Measurements from ENCODE around the gene USP47. TPM values are rescaled to one million over a fixed set of nuclear protein-coding genes. Genes with fewer than 3 reads are reported as not detected.

USP47 gene
- total and polyA plus RNA-seq, 2 donors (not counting 1 experiment from before 2014, with no cell fraction given) = 12.8 to 52.9 TPM

DNA sequence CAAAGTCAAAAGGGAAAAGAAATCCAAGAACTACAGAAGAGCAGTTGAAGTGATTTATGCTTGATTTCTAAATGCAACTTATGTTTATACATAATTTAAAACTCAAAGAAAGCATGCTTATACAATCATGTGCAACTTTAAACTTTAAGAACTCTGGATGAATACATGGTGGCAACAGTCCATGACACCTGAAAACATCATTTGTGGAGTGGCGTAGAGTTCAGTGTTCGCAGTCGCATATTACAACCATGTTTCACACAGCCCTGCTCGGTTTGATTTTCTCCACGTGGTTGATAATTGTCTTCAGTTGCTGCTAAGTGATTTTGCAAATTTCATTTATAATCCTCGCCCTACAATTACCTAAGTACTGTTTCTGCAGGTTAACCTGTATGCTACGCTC lies 121.3 kb downstream of the USP47 start:
- no peak overlapping the region for H3K9ac ChIP-seq (ENCODE audit: low read length)
- H3K27ac Mint-ChIP-seq = no peak overlapping the region
- intact Hi-C loops (cut with micrococcal nuclease) = no loop called here
- 93% methylated on average over 6 of the region's 7 CpGs for WGBS (ENCODE audit: insufficient coverage)
- no peak for DNase-seq
- no peaks in the 10 kb centered on the region for H3K9me3 Mint-ChIP-seq (ENCODE audit: insufficient read depth)
- H3K9me3 ChIP-seq (ENCODE audit: control extremely low read depth in 1 of 3, control insufficient read depth in 2 of 3, insufficient read depth in 1 of 3, low read length in 2 of 3) = peaks cover 0 to 4% (median 0%) of the 10 kb centered on the region in 3 donors
- ATAC-seq (ENCODE audit: low read depth) = no peak
- peaks cover 10% of the 10 kb centered on the region for H3K27me3 Mint-ChIP-seq
- no peaks in the 10 kb centered on the region for H3K79me2 ChIP-seq (ENCODE audit: control insufficient read depth, insufficient read depth, low read length)
- TF ChIP-seq, protein P1, sequence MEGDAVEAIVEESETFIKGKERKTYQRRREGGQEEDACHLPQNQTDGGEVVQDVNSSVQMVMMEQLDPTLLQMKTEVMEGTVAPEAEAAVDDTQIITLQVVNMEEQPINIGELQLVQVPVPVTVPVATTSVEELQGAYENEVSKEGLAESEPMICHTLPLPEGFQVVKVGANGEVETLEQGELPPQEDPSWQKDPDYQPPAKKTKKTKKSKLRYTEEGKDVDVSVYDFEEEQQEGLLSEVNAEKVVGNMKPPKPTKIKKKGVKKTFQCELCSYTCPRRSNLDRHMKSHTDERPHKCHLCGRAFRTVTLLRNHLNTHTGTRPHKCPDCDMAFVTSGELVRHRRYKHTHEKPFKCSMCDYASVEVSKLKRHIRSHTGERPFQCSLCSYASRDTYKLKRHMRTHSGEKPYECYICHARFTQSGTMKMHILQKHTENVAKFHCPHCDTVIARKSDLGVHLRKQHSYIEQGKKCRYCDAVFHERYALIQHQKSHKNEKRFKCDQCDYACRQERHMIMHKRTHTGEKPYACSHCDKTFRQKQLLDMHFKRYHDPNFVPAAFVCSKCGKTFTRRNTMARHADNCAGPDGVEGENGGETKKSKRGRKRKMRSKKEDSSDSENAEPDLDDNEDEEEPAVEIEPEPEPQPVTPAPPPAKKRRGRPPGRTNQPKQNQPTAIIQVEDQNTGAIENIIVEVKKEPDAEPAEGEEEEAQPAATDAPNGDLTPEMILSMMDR (IDR thresholded peaks at IDR 0.05) = no peak
- no peak for TF ChIP-seq EZH2 (IDR thresholded peaks at IDR 0.05; ENCODE audit: borderline replicate concordance, insufficient read depth, low read depth, low read length, poor library complexity, severe bottlenecking)
- no peak overlapping the region for H2AFZ ChIP-seq (ENCODE audit: insufficient read depth, low read depth, low read length, poor library complexity, severe bottlenecking)
- no peak overlapping the region for H3K27ac ChIP-seq (ENCODE audit: low read length in 2 of 2)
- H3K4me1 Mint-ChIP-seq = peaks cover 10% of the 10 kb centered on the region
- peaks cover 0 to 9% (median 0%) of the 10 kb centered on the region in 4 experiments for H3K27me3 ChIP-seq (replicated peaks in 1 of 4; ENCODE audit: control extremely low read depth in 1 of 4, control insufficient read depth in 3 of 4, insufficient read depth in 4 of 4, low read length in 3 of 4)
- ChIA-PET CTCF (interaction anchor here (0.6 kb wide), 1 partner anchor 1085 kb away, joined by 3 read pairs; no protein-coding TSS in a partner anchor), POLR2A (no interaction called here)
- no peaks in the 10 kb centered on the region for H4K20me1 ChIP-seq (ENCODE audit: control insufficient read depth, insufficient read depth, low read length, poor library complexity, severe bottlenecking)
- H3K4me3 Mint-ChIP-seq = no peak overlapping the region
- no peak overlapping the region for H3K4me2 ChIP-seq (replicated peaks; ENCODE audit: low read depth, low read length, poor library complexity, severe bottlenecking)
- H3K4me3 ChIP-seq (ENCODE audit: control extremely low read depth in 1 of 5, extremely low read depth in 1 of 5, insufficient read depth in 1 of 5, low read depth in 2 of 5, low read length in 4 of 5) = no peak overlapping the region
- no peaks in the 10 kb centered on the region for H3K4me1 ChIP-seq (ENCODE audit: control insufficient read depth in 2 of 2, insufficient read depth in 2 of 2, low read length in 2 of 2)
- H3K36me3 ChIP-seq (replicated peaks in 1 of 2; ENCODE audit: control extremely low read depth in 1 of 2, control insufficient read depth in 1 of 2, extremely low read depth in 1 of 2, insufficient read depth in 2 of 2, low read length in 1 of 2) = no peaks in the 10 kb centered on the region

DNA sequence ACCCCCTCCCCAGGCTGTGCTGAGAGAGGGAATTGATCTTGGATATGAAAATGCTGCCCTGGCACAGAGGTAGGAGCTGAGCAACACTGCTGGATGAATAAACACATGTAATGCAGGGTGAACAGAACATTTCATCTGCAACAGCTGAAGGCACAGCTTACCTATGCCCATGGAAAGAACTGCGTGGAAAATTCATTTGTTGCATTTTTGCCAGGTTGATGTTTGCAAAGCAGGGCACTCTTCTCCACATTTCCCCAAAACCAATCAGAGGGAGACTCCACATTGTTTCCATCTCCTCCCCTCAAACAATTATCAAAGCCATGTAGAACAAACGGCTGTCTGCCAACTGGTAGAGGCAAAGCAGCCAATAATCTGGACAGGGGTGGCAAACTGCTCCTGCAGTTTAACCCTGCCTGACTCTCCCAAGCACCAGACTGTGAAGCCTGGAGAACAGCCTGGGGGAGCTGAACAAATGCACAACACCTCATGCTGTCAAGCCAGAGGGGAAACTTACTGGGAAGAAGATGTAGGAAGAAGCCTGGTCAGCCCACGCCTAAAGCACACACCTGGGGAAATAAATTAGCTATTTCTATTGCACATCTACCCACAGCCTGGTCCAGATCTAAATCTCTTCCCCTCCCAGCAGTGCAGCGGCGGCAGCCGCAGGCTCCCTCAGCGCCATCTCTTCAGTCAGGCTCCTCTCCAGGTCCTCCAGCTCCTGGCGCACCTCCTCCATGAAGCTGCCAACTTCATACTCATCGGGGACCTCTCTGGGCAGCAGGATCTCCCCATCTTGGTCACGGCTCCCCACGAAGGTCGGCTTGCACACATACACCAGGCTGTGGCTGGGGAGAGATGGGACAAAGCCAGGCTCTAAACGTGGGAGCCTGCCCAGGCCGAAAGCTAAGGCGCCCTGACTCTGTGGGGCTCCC lies 122.3 kb downstream of the USP47 start:
- Histone ChIP-seq H3K4me3 (ENCODE audit: control extremely low read depth in 1 of 5, extremely low read depth in 1 of 5, insufficient read depth in 1 of 5, low read depth in 2 of 5, low read length in 4 of 5) (no peak overlapping the region), H3K27ac (ENCODE audit: low read length in 2 of 2) (no peak overlapping the region), H3K27me3 (replicated peaks in 1 of 4; ENCODE audit: control extremely low read depth in 1 of 4, control insufficient read depth in 3 of 4, insufficient read depth in 4 of 4, low read length in 3 of 4) (peaks cover 0 to 9% (median 0%) of the 10 kb centered on the region in 4 experiments), H3K36me3 (replicated peaks in 1 of 2; ENCODE audit: control extremely low read depth in 1 of 2, control insufficient read depth in 1 of 2, extremely low read depth in 1 of 2, insufficient read depth in 2 of 2, low read length in 1 of 2) (no peaks in the 10 kb centered on the region), H2AFZ (ENCODE audit: insufficient read depth, low read depth, low read length, poor library complexity, severe bottlenecking) (no peak overlapping the region), H3K4me1 (ENCODE audit: control insufficient read depth in 2 of 2, insufficient read depth in 2 of 2, low read length in 2 of 2) (no peaks in the 10 kb centered on the region), H4K20me1 (ENCODE audit: control insufficient read depth, insufficient read depth, low read length, poor library complexity, severe bottlenecking) (no peaks in the 10 kb centered on the region), H3K4me2 (replicated peaks; ENCODE audit: low read depth, low read length, poor library complexity, severe bottlenecking) (no peak overlapping the region), H3K9me3 (ENCODE audit: control extremely low read depth in 1 of 3, control insufficient read depth in 2 of 3, insufficient read depth in 1 of 3, low read length in 2 of 3) (peaks cover 0 to 4% (median 0%) of the 10 kb centered on the region in 3 donors), H3K79me2 (ENCODE audit: control insufficient read depth, insufficient read depth, low read length) (no peaks in the 10 kb centered on the region), H3K9ac (ENCODE audit: low read length) (no peak overlapping the region)
- ChIA-PET CTCF (interaction anchor here (0.6 kb wide), 1 partner anchor 1086 kb away, joined by 3 read pairs; no protein-coding TSS in a partner anchor), POLR2A (no interaction called here)
- H3K4me3 Mint-ChIP-seq = no peak overlapping the region
- peaks cover 10% of the 10 kb centered on the region for H3K4me1 Mint-ChIP-seq
- peaks cover 10% of the 10 kb centered on the region for H3K27me3 Mint-ChIP-seq
- WGBS (ENCODE audit: insufficient coverage) = 90% methylated on average over 12 of the region's 15 CpGs
- no peaks in the 10 kb centered on the region for H3K9me3 Mint-ChIP-seq (ENCODE audit: insufficient read depth)
- no peak for TF ChIP-seq EZH2 (IDR thresholded peaks at IDR 0.05; ENCODE audit: borderline replicate concordance, insufficient read depth, low read depth, low read length, poor library complexity, severe bottlenecking)
- TF ChIP-seq, protein P1 (IDR thresholded peaks at IDR 0.05) = no peak
- ATAC-seq (ENCODE audit: low read depth) = no peak
- no peak for DNase-seq
- no peak overlapping the region for H3K27ac Mint-ChIP-seq
- intact Hi-C loops (cut with micrococcal nuclease) = no loop called here
